Spleen (tissue), 7 donors: Measurements from ENCODE around the gene SCN7A.

Experiments used
- CTCF ChIP-seq, 11 experiments: fragments of 200-600 bp in 7 of 11; fragments of 450-650 bp in 4 of 11; sonication (generic) in 4 of 11; IDR thresholded peaks in 8 of 11; conservative IDR thresholded peaks in 3 of 11; 1 replicate in 7 of 11; 2 replicates in 4 of 11; pipeline versions ENCODE4 v1.4.0 to v1.8.0; 2016 to 2021; ENCODE audit warnings: antibody characterized with exemption in 11 of 11, inconsistent platforms in 4 of 11, mild to moderate bottlenecking in 1 of 11
- POLR2A ChIP-seq, 3 donors: fragments of 450-650 bp; IDR thresholded peaks; one replicate each; pipeline ENCODE4 v1.5.1; 2017; ENCODE audit warnings: antibody characterized with exemption in 3 of 3, mild to moderate bottlenecking in 1 of 3
- donor health status: DM: no; HTN: no; CAD: no; lungs with moderate emphysema.
- donor health status: DM: no; HTN: no; CAD: no.
- donor health status: DM: no; HTN: no; CAD: no.

- TF ChIP-seq CTCF (IDR thresholded peaks at IDR 0.05 in 8 of 11, conservative IDR thresholded peaks at IDR 0.05 in 3 of 11), result no peak
- TF ChIP-seq POLR2A (IDR thresholded peaks at IDR 0.05), result no peak
Measured at GRCh38 chr2:166458674-166459073, 35.4 kb downstream of the SCN7A start.
